A549 (cell line): ENCODE measurements around the gene MESD. TPM values are rescaled to one million over a fixed set of nuclear protein-coding genes. Genes with fewer than 3 reads are reported as not detected.

Experiments
- ATAC-seq, 2 experiments: fragments of 200-7000 bp in 1 of 2; fragments of >200 bp in 1 of 2; cut with Nextera tagmentation in 1 of 2; cut with Tn5 transposase in 1 of 2; 3 replicates each; pipeline versions ENCODE4 v1.8.0 to v1.9.1; 2018 to 2020; ENCODE audit warnings: mild to moderate bottlenecking in 1 of 2, moderate library complexity in 1 of 2
- CTCF ChIA-PET: fragments of 300-600 bp; sonication (Branson Sonifier 250); formaldehyde crosslinking; extraction: SDS; loops from one replicate; lab custom pipeline; 2021; ENCODE audit warnings: antibody characterized with exemption, inconsistent platforms; lab: Yijun Ruan, JAX
- POLR2A ChIA-PET: fragments of 350-600 bp; formaldehyde crosslinking; extraction: SDS; loops from one replicate; lab custom pipeline; 2021; ENCODE audit warnings: antibody characterized with exemption, inconsistent platforms; lab: Yijun Ruan, JAX
- DNase-seq, 2 experiments: peaks; one replicate each; pipeline versions ENCODE4 v3.0.0 to v3.0.0-alpha.2; 2011 to 2016; ENCODE audit warnings: low read depth in 1 of 2, low spot score in 1 of 2
- FAIRE-seq: peaks from 2 replicates; lab custom pipeline; 2011; peaks lifted over from hg19 to GRCh38; lab: Jason Lieb, UNC
- H3K27ac ChIP-seq, 2 experiments: fragments of >200 bp; sonication (Bioruptor Twin); formaldehyde crosslinking; 3 replicates each; pipeline ENCODE4 v1.5.1; 2016 to 2017
- H3K4me1 ChIP-seq: fragments of >200 bp; sonication (Bioruptor Twin); formaldehyde crosslinking; 3 replicates; pipeline ENCODE4 v1.6.1; 2016
- H3K4me2 ChIP-seq: fragments of >200 bp; sonication (Bioruptor Twin); formaldehyde crosslinking; 3 replicates; pipeline ENCODE4 v1.6.1; 2016
- H3K4me3 ChIP-seq: fragments of >200 bp; sonication (Bioruptor Twin); formaldehyde crosslinking; 3 replicates; pipeline ENCODE4 v1.5.1; 2016
- H3K9me3 ChIP-seq: fragments of >200 bp; sonication (Bioruptor Twin); formaldehyde crosslinking; 3 replicates; pipeline ENCODE4 v1.6.1; 2016
- BHLHE40 ChIP-seq: IDR thresholded peaks from 2 replicates; pipeline ENCODE4 v1.6.1; 2012; ENCODE audit warnings: low read depth, low read length, inconsistent platforms
- CHD2 ChIP-seq: fragments of 150-350 bp; IDR thresholded peaks from 2 replicates; pipeline ENCODE4 v1.6.1; 2014; ENCODE audit warnings: low read length; ENCODE audit not compliant: partially characterized antibody
- CHD4 ChIP-seq: fragments of 200-600 bp; sonication (generic); IDR thresholded peaks from 2 replicates; pipeline ENCODE4 v1.6.1; 2016; ENCODE audit warnings: antibody characterized with exemption, mild to moderate bottlenecking, borderline replicate concordance
- EP300 ChIP-seq, 2 experiments: fragments of >200 bp; sonication (Bioruptor Twin); formaldehyde crosslinking; IDR thresholded peaks; 2 replicates in 1 of 2; 3 replicates in 1 of 2; pipeline ENCODE4 v1.6.1; 2016 to 2017
- ESRRA ChIP-seq: fragments of 150-350 bp; IDR thresholded peaks from 2 replicates; pipeline ENCODE4 v1.6.1; 2014; ENCODE audit warnings: mild to moderate bottlenecking, low read length, borderline replicate concordance
- FOSB ChIP-seq: fragments of 250-450 bp; sonication (Bioruptor Pico); IDR thresholded peaks from 2 replicates; pipeline ENCODE4 v1.5.0; 2020; ENCODE audit warnings: mild to moderate bottlenecking, moderate library complexity
- FOXS1 ChIP-seq: fragments of 250-450 bp; sonication (Bioruptor Pico); IDR thresholded peaks from 2 replicates; pipeline ENCODE4 v1.5.0; 2020; ENCODE audit warnings: mild to moderate bottlenecking, moderate library complexity
- HDAC2 ChIP-seq: fragments of 200-600 bp; sonication (generic); IDR thresholded peaks from 2 replicates; pipeline ENCODE4 v1.6.1; 2016
- HES2 ChIP-seq: fragments of >200 bp; sonication (Bioruptor Twin); formaldehyde crosslinking; IDR thresholded peaks from 2 replicates; pipeline ENCODE4 v1.6.1; 2016
- HOXA7 ChIP-seq: fragments of 250-450 bp; sonication (Bioruptor Pico); IDR thresholded peaks from 2 replicates; pipeline ENCODE4 v1.5.0; 2020; ENCODE audit warnings: mild to moderate bottlenecking, moderate library complexity
- HOXB13 ChIP-seq: fragments of 250-450 bp; sonication (Bioruptor Pico); IDR thresholded peaks from 2 replicates; pipeline ENCODE4 v1.5.0; 2020; ENCODE audit warnings: low read depth, mild to moderate bottlenecking, moderate library complexity
- HOXB5 ChIP-seq: fragments of 250-450 bp; sonication (Bioruptor Pico); IDR thresholded peaks from 2 replicates; pipeline ENCODE4 v1.5.0; 2020; ENCODE audit warnings: mild to moderate bottlenecking, moderate library complexity
- MAFK ChIP-seq: fragments of 450-650 bp; IDR thresholded peaks from 2 replicates; pipeline ENCODE4 v1.6.1; 2014; ENCODE audit not compliant: partially characterized antibody
- MAZ ChIP-seq: fragments of 150-350 bp; IDR thresholded peaks from 2 replicates; pipeline ENCODE4 v1.6.1; 2014; ENCODE audit warnings: antibody characterized with exemption, low read depth, low read length, borderline replicate concordance
- MYC ChIP-seq: IDR thresholded peaks from 2 replicates; pipeline ENCODE4 v1.6.1; 2012; ENCODE audit warnings: mild to moderate bottlenecking, inconsistent platforms, low read length, improper control_type of control experiment, borderline replicate concordance
- NR3C1 ChIP-seq: fragments of >200 bp; sonication (Bioruptor Twin); formaldehyde crosslinking; IDR thresholded peaks from 3 replicates; pipeline ENCODE4 v1.6.1; 2017
- RAD21 ChIP-seq, 2 experiments: fragments of >200 bp in 1 of 2; sonication (Bioruptor Twin) in 1 of 2; formaldehyde crosslinking in 1 of 2; IDR thresholded peaks in 1 of 2; conservative IDR thresholded peaks in 1 of 2; 2 replicates in 1 of 2; 3 replicates in 1 of 2; pipeline ENCODE4 v1.6.1; 2012 to 2018; ENCODE audit warnings: inconsistent platforms in 1 of 2
- RCOR1 ChIP-seq: fragments of 150-350 bp; IDR thresholded peaks from 2 replicates; pipeline ENCODE4 v1.6.1; 2014; ENCODE audit warnings: antibody characterized with exemption, low read length, low read depth
- RFX5 ChIP-seq: fragments of 450-650 bp; IDR thresholded peaks from 2 replicates; pipeline ENCODE4 v1.7.1; 2014; ENCODE audit warnings: antibody characterized with exemption, mild to moderate bottlenecking, moderate library complexity
- SMC3 ChIP-seq: fragments of >200 bp; sonication (Bioruptor Twin); formaldehyde crosslinking; IDR thresholded peaks from 3 replicates; pipeline ENCODE4 v1.6.1; 2018; ENCODE audit warnings: inconsistent platforms
- TFCP2L1 ChIP-seq: fragments of 250-450 bp; sonication (Bioruptor Pico); IDR thresholded peaks from 2 replicates; pipeline ENCODE4 v1.5.0; 2021; ENCODE audit warnings: mild to moderate bottlenecking
- TP53 ChIP-seq: fragments of 250-450 bp; sonication (Bioruptor Pico); IDR thresholded peaks from 2 replicates; pipeline ENCODE4 v1.5.0; 2021; ENCODE audit warnings: mild to moderate bottlenecking, moderate library complexity
- ZFP36 ChIP-seq: fragments of 450-650 bp; IDR thresholded peaks from 2 replicates; pipeline ENCODE4 v1.6.1; 2014; ENCODE audit warnings: borderline replicate concordance; ENCODE audit not compliant: partially characterized antibody
- ZSCAN20 ChIP-seq: fragments of 250-450 bp; sonication (Bioruptor Pico); IDR thresholded peaks from 2 replicates; pipeline ENCODE4 v1.8.0; 2022; ENCODE audit warnings: mild to moderate bottlenecking, moderate library complexity
- WGBS: methylation state at CpG from one replicate; pipeline ENCODE4 v1.1.6; 2017; ENCODE audit errors: missing lambda C conversion rate; 5-methylcytosine and 5-hydroxymethylcytosine counted together
- polyA plus RNA-seq, 4 experiments: library from polyadenylated mRNA; depleted of rRNA in 3 of 4; stranded (reverse); fragments of >200 nt; fragmentation: RNase III in 1 of 4; extraction: RNeasy Plus Mini Kit Qiagen cat#74134 plus additional on column Dnase treatment in 1 of 4; gene quantifications; 2 replicates in 3 of 4; 3 replicates in 1 of 4; pipeline ENCODE4 v1.2.3, GENCODE V29; 2011 to 2017
- TF ChIP-seq, protein P1 (sequence below): IDR thresholded peaks from 2 replicates; pipeline ENCODE4 v1.6.1; 2012; ENCODE audit warnings: low read depth, borderline replicate concordance

Gene MESD
- polyA plus RNA-seq, 2 of the 4 experiments (the other 2 are of a cell fraction), result 35.6 to 39.4 TPM

- Histone ChIP-seq H3K4me1 (peaks cover 18% of the 10 kb centered on the region; the same call in 2 of the 3 replicates), H3K4me2 (no peak overlapping the region), H3K27ac (no peak overlapping the region), H3K4me3 (no peak overlapping the region), H3K9me3 (no peaks in the 10 kb centered on the region)
- DNase-seq, result no peak
- CTCF ChIA-PET, result interaction anchor here (0.7 to 1.8 kb wide), 5 partner anchors 10 to 534 kb away, joined by 3 to 9 read pairs (median 3); partner anchors contain the start of genes CEMIP and TLNRD1
- no peak for ATAC-seq
- POLR2A ChIA-PET, result interaction anchor here (2.4 kb wide), 1 partner anchor 10 kb away, joined by 30 read pairs; the partner anchor contains the start of gene TLNRD1
- WGBS, result 69% methylated on average over 5 of the region's 5 CpGs
- TF ChIP-seq HOXA7 (CRISPR knock-in tag) (no peak), CHD2 (no peak), HOXB5 (CRISPR knock-in tag) (no peak), HES2 (no peak), RCOR1 (no peak), FOSB (CRISPR knock-in tag) (no peak), ZFP36 (no peak), MYC (no peak), NR3C1 (no peak)
- TF ChIP-seq, protein P1, sequence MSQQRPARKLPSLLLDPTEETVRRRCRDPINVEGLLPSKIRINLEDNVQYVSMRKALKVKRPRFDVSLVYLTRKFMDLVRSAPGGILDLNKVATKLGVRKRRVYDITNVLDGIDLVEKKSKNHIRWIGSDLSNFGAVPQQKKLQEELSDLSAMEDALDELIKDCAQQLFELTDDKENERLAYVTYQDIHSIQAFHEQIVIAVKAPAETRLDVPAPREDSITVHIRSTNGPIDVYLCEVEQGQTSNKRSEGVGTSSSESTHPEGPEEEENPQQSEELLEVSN, result no peak
- no peak for FAIRE-seq
Measured at GRCh38 chr15:80991421-80991820, 1.8 kb upstream of the MESD start.

- DNase-seq (no peak), FAIRE-seq (no peak), ATAC-seq (no peak)
- WGBS, result 19% methylated on average over 1 of the region's 1 CpG
- CTCF ChIA-PET, result interaction anchor here (0.8 to 1.8 kb wide), 5 partner anchors 7 to 275 kb away, joined by 3 to 9 read pairs (median 4); partner anchors contain the start of genes CEMIP and TLNRD1
- Histone ChIP-seq H3K9me3 (no peaks in the 10 kb centered on the region), H3K4me1 (peaks cover 18% of the 10 kb centered on the region; the same call in 2 of the 3 replicates), H3K27ac (no peak overlapping the region), H3K4me3 (no peak overlapping the region), H3K4me2 (no peak overlapping the region)
- POLR2A ChIA-PET, result interaction anchor here (1.0 to 2.4 kb wide), 2 partner anchors 10 to 17 kb away, joined by 3 to 30 read pairs; partner anchors contain the start of gene TLNRD1
- TF ChIP-seq CHD4, result no peak
- no peak for TF ChIP-seq HOXB13 (CRISPR knock-in tag)
- no peak for TF ChIP-seq RFX5
- no peak for TF ChIP-seq TP53 (CRISPR knock-in tag)
- TF ChIP-seq HES2, result no peak
- TF ChIP-seq HDAC2, result no peak
- TF ChIP-seq EP300 (IDR thresholded peaks at IDR 0.05), result no peak
- TF ChIP-seq MAZ, result no peak
- TF ChIP-seq ZSCAN20 (CRISPR knock-in tag), result no peak
- no peak for TF ChIP-seq TFCP2L1
- no peak for TF ChIP-seq RAD21 (conservative IDR thresholded peaks at IDR 0.05 in 1 of 2, IDR thresholded peaks at IDR 0.05 in 1 of 2)
- TF ChIP-seq ESRRA, result no peak
Measured at GRCh38 chr15:80990955-80991354, 1.3 kb upstream of the MESD start.

DNA sequence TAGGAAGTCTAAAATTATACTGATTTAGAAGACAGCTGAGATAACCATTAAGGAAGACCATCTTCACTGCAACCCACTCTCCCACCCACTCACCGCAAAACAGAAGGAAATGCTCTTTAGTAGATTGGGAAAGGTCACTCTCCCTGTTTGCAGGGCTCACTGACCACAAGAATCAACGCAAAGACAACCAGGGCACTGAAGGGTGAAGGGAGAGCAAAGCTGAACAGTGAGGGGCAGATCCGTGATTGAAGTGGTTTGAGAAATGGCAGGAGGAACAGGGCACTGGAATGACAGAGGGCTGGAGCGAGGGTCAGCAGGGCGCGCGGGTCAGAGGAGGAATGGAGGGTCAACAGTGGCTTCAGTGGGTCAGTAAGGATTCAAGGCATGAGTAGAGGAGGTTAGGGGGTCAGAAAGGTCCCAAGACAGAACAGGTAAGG is 520 bp downstream of the MESD start:
- ChIA-PET POLR2A (no interaction called here), CTCF (interaction anchor here (1.7 to 5.3 kb wide), 3 partner anchors 12 to 209 kb away, joined by 5 to 28 read pairs (median 7); partner anchors contain the start of gene CEMIP)
- no peak for TF ChIP-seq ZFP36
- TF ChIP-seq, protein P1, result no peak
- TF ChIP-seq RAD21 (conservative IDR thresholded peaks at IDR 0.05 in 1 of 2, IDR thresholded peaks at IDR 0.05 in 1 of 2), result no peak
- no peak for TF ChIP-seq FOXS1 (CRISPR knock-in tag)
- no peak for TF ChIP-seq NR3C1
- no peak for TF ChIP-seq MAFK
- no peak for TF ChIP-seq BHLHE40
- no peak for TF ChIP-seq SMC3
- TF ChIP-seq RCOR1, result no peak
- Histone ChIP-seq H3K4me2 (peak overlapping the region; percentile 92), H3K9me3 (no peaks in the 10 kb centered on the region), H3K4me3 (peak overlapping the region; percentile 78), H3K4me1 (peaks cover 18% of the 10 kb centered on the region; the same call in 2 of the 3 replicates), H3K27ac (peak overlapping the region; percentile 87 to 89)
- 0% methylated on average over 7 of the region's 7 CpGs for WGBS
- DNase-seq (peak in 1 of 2 experiments; percentile 60), ATAC-seq (peak; percentile 69 to 70), FAIRE-seq (no peak)
